ENCODE measurements around the gene DCDC1. TPM values are rescaled to one million over a fixed set of nuclear protein-coding genes. Genes with fewer than 3 reads are reported as not detected.

Gene DCDC1
- total RNA-seq, 1 experiment from 2014 or later: 0.22 TPM

DNA sequence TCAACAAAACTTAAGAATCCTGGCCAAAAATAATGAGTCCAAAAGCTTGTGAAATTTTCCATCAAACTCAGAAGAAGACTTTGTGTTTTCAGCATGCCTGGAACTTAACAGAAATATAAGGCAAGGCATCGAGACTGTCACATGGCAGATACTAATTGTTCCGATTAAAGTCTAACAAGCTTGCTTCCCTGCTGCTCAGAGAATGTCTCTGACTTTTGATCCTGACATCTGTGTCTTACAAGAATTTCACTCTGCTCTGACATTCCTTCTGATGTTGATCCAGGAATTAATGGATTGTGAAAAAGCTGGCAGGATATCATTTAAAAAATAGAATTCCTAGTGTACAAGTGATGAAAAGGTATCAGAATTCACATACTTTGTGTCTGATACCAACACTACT is 170.2 kb downstream of the DCDC1 start (continued):
- TF ChIP-seq NFYB (CRISPR knock-in tag; conservative IDR thresholded peaks at IDR 0.05; ENCODE audit: low read depth) (no peak), KAT7 (CRISPR knock-in tag; IDR thresholded peaks at IDR 0.05; ENCODE audit: borderline replicate concordance) (no peak), PRRX2 (CRISPR knock-in tag; IDR thresholded peaks at IDR 0.05) (no peak)

GRCh38 chr11:31173926-31174680 is 195.4 kb downstream of the DCDC1 start:
- Mint-ChIP-seq H3K27ac (no peak overlapping the region), H3K9me3 (peaks cover 38% of the 10 kb centered on the region), H3K4me1 (no peaks in the 10 kb centered on the region), H3K36me3 (peaks cover 16% of the 10 kb centered on the region), H3K27me3 (ENCODE audit: low read depth) (no peaks in the 10 kb centered on the region; the same call in none of the 2 replicates), H3K4me3 (no peak overlapping the region)
- no peak for ATAC-seq
- DNase-seq (ENCODE audit: low spot score): no peak
- ChIA-PET CTCF (no interaction called here), POLR2A (no interaction called here)
- TF ChIP-seq, protein P1, sequence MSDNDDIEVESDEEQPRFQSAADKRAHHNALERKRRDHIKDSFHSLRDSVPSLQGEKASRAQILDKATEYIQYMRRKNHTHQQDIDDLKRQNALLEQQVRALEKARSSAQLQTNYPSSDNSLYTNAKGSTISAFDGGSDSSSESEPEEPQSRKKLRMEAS (CRISPR knock-in tag; IDR thresholded peaks at IDR 0.05): no peak
- TF ChIP-seq CREB1 (CRISPR knock-in tag; IDR thresholded peaks at IDR 0.05) (no peak), ERG (CRISPR knock-in tag; IDR thresholded peaks at IDR 0.05) (no peak), GRHL2 (CRISPR knock-in tag; IDR thresholded peaks at IDR 0.05; ENCODE audit: insufficient replicate concordance, severe bottlenecking) (no peak), SMAD4 (CRISPR knock-in tag; IDR thresholded peaks at IDR 0.05) (no peak), ZNF416 (CRISPR knock-in tag; IDR thresholded peaks at IDR 0.05) (no peak), RELA (CRISPR knock-in tag; IDR thresholded peaks at IDR 0.05; ENCODE audit: borderline replicate concordance) (no peak), E2F1 (CRISPR knock-in tag; IDR thresholded peaks at IDR 0.05) (no peak), MYBL2 (CRISPR knock-in tag; IDR thresholded peaks at IDR 0.05) (no peak), JAZF1 (CRISPR knock-in tag; IDR thresholded peaks at IDR 0.05) (no peak), GABPB1 (CRISPR knock-in tag; IDR thresholded peaks at IDR 0.05) (no peak), ZBTB21 (CRISPR knock-in tag; IDR thresholded peaks at IDR 0.05; ENCODE audit: borderline replicate concordance) (no peak), TEAD1 (CRISPR knock-in tag; IDR thresholded peaks at IDR 0.05) (no peak)
- TF ChIP-seq, protein P2, sequence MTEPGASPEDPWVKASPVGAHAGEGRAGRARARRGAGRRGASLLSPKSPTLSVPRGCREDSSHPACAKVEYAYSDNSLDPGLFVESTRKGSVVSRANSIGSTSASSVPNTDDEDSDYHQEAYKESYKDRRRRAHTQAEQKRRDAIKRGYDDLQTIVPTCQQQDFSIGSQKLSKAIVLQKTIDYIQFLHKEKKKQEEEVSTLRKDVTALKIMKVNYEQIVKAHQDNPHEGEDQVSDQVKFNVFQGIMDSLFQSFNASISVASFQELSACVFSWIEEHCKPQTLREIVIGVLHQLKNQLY (CRISPR knock-in tag; IDR thresholded peaks at IDR 0.05): no peak
- TF ChIP-seq, protein P3, sequence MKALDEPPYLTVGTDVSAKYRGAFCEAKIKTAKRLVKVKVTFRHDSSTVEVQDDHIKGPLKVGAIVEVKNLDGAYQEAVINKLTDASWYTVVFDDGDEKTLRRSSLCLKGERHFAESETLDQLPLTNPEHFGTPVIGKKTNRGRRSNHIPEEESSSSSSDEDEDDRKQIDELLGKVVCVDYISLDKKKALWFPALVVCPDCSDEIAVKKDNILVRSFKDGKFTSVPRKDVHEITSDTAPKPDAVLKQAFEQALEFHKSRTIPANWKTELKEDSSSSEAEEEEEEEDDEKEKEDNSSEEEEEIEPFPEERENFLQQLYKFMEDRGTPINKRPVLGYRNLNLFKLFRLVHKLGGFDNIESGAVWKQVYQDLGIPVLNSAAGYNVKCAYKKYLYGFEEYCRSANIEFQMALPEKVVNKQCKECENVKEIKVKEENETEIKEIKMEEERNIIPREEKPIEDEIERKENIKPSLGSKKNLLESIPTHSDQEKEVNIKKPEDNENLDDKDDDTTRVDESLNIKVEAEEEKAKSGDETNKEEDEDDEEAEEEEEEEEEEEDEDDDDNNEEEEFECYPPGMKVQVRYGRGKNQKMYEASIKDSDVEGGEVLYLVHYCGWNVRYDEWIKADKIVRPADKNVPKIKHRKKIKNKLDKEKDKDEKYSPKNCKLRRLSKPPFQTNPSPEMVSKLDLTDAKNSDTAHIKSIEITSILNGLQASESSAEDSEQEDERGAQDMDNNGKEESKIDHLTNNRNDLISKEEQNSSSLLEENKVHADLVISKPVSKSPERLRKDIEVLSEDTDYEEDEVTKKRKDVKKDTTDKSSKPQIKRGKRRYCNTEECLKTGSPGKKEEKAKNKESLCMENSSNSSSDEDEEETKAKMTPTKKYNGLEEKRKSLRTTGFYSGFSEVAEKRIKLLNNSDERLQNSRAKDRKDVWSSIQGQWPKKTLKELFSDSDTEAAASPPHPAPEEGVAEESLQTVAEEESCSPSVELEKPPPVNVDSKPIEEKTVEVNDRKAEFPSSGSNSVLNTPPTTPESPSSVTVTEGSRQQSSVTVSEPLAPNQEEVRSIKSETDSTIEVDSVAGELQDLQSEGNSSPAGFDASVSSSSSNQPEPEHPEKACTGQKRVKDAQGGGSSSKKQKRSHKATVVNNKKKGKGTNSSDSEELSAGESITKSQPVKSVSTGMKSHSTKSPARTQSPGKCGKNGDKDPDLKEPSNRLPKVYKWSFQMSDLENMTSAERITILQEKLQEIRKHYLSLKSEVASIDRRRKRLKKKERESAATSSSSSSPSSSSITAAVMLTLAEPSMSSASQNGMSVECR (CRISPR knock-in tag; IDR thresholded peaks at IDR 0.05; ENCODE audit: borderline replicate concordance): no peak
- TF ChIP-seq, protein P4, sequence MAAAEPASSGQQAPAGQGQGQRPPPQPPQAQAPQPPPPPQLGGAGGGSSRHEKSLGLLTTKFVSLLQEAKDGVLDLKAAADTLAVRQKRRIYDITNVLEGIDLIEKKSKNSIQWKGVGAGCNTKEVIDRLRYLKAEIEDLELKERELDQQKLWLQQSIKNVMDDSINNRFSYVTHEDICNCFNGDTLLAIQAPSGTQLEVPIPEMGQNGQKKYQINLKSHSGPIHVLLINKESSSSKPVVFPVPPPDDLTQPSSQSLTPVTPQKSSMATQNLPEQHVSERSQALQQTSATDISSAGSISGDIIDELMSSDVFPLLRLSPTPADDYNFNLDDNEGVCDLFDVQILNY (CRISPR knock-in tag; IDR thresholded peaks at IDR 0.05): no peak
- TF ChIP-seq, protein P5, sequence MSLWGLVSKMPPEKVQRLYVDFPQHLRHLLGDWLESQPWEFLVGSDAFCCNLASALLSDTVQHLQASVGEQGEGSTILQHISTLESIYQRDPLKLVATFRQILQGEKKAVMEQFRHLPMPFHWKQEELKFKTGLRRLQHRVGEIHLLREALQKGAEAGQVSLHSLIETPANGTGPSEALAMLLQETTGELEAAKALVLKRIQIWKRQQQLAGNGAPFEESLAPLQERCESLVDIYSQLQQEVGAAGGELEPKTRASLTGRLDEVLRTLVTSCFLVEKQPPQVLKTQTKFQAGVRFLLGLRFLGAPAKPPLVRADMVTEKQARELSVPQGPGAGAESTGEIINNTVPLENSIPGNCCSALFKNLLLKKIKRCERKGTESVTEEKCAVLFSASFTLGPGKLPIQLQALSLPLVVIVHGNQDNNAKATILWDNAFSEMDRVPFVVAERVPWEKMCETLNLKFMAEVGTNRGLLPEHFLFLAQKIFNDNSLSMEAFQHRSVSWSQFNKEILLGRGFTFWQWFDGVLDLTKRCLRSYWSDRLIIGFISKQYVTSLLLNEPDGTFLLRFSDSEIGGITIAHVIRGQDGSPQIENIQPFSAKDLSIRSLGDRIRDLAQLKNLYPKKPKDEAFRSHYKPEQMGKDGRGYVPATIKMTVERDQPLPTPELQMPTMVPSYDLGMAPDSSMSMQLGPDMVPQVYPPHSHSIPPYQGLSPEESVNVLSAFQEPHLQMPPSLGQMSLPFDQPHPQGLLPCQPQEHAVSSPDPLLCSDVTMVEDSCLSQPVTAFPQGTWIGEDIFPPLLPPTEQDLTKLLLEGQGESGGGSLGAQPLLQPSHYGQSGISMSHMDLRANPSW (CRISPR knock-in tag; conservative IDR thresholded peaks at IDR 0.05; ENCODE audit: low read depth): no peak
- TF ChIP-seq, protein P6, sequence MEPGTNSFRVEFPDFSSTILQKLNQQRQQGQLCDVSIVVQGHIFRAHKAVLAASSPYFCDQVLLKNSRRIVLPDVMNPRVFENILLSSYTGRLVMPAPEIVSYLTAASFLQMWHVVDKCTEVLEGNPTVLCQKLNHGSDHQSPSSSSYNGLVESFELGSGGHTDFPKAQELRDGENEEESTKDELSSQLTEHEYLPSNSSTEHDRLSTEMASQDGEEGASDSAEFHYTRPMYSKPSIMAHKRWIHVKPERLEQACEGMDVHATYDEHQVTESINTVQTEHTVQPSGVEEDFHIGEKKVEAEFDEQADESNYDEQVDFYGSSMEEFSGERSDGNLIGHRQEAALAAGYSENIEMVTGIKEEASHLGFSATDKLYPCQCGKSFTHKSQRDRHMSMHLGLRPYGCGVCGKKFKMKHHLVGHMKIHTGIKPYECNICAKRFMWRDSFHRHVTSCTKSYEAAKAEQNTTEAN (CRISPR knock-in tag; IDR thresholded peaks at IDR 0.05): no peak
- TF ChIP-seq, protein P7, sequence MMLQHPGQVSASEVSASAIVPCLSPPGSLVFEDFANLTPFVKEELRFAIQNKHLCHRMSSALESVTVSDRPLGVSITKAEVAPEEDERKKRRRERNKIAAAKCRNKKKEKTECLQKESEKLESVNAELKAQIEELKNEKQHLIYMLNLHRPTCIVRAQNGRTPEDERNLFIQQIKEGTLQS (CRISPR knock-in tag; conservative IDR thresholded peaks at IDR 0.05): no peak

All from WTC11 (cell line).